PC-3 (cell line): ENCODE data around the gene GZF1. TPM values are rescaled to one million over a fixed set of nuclear protein-coding genes. Genes with fewer than 3 reads are reported as not detected.

Experiments used
- ATAC-seq: fragments of 200-7000 bp; cut with Tn5 transposase; 2 replicates; pipeline ENCODE4 v1.9.1; 2020; ENCODE audit warnings: mild to moderate bottlenecking, moderate library complexity
- BruUV-seq: library from RNA; stranded (reverse); fragments of 400-500 nt; replicated peaks from 2 replicates; lab custom pipeline; 2021; lab: Mats Ljungman, UMichigan
- CTCF ChIA-PET: fragments of 300-600 bp; sonication (Branson Sonifier 250); formaldehyde crosslinking; loops from one replicate; lab custom pipeline; 2022; ENCODE audit warnings: antibody characterized with exemption; lab: Charles Lee
- POLR2A ChIA-PET: fragments of 300-600 bp; sonication (Branson Sonifier 250); formaldehyde crosslinking; loops from one replicate; lab custom pipeline; 2022; ENCODE audit warnings: antibody characterized with exemption; ENCODE audit not compliant: unreplicated experiment; lab: Charles Lee
- DNase-seq: peaks from one replicate; pipeline ENCODE4 v3.0.0-alpha.2; 2015
- H2AFZ ChIP-seq: fragments of 300-600 bp; sonication (generic); 2 replicates; pipeline ENCODE4 v1.6.0; 2016; ENCODE audit warnings: antibody characterized with exemption, low read length
- H3F3A ChIP-seq: fragments of 300-600 bp; sonication (generic); one replicate; pipeline ENCODE4 v1.6.0; 2017; ENCODE audit warnings: antibody characterized with exemption, low read length, control low read depth, mild to moderate bottlenecking; ENCODE audit not compliant: unreplicated experiment
- H3K27ac ChIP-seq: fragments of 300-600 bp; sonication (generic); 2 replicates; pipeline ENCODE4 v1.5.1; 2016; ENCODE audit warnings: mild to moderate bottlenecking, low read length
- H3K27me3 ChIP-seq: fragments of 300-600 bp; sonication (generic); 2 replicates; pipeline ENCODE4 v1.6.1; 2016; ENCODE audit warnings: low read length, mixed read lengths
- H3K36me3 ChIP-seq: fragments of 300-600 bp; sonication (generic); 2 replicates; pipeline ENCODE4 v1.6.1; 2016; ENCODE audit warnings: low read depth, mixed run types, low read length, mixed read lengths
- H3K4me1 ChIP-seq: fragments of 300-600 bp; sonication (generic); 2 replicates; pipeline ENCODE4 v1.5.1; 2016; ENCODE audit warnings: low read length; ENCODE audit not compliant: insufficient read depth
- H3K4me2 ChIP-seq: fragments of 300-600 bp; sonication (generic); 2 replicates; pipeline ENCODE4 v1.6.0; 2016; ENCODE audit warnings: low read length
- H3K4me3 ChIP-seq: fragments of 300-600 bp; sonication (generic); 2 replicates; pipeline ENCODE4 v1.5.1; 2016; ENCODE audit warnings: mild to moderate bottlenecking, low read length, mixed read lengths
- H3K79me2 ChIP-seq: fragments of 300-600 bp; sonication (generic); 2 replicates; pipeline ENCODE4 v1.6.1; 2017; ENCODE audit warnings: low read length, mixed read lengths
- H3K9ac ChIP-seq: fragments of 300-600 bp; sonication (generic); 2 replicates; pipeline ENCODE4 v1.6.0; 2016; ENCODE audit warnings: mild to moderate bottlenecking, low read length
- H3K9me2 ChIP-seq: fragments of 300-600 bp; sonication (generic); replicated peaks from 2 replicates; pipeline ENCODE4 v1.6.1; 2016; ENCODE audit warnings: mixed run types, low read length, mixed read lengths
- H3K9me3 ChIP-seq: fragments of 300-600 bp; sonication (generic); 2 replicates; pipeline ENCODE4 v1.6.1; 2016; ENCODE audit warnings: low read length, mixed read lengths
- H4K20me1 ChIP-seq: fragments of 300-600 bp; sonication (generic); 2 replicates; pipeline ENCODE4 v1.6.1; 2016; ENCODE audit warnings: low read length, mixed read lengths
- EZH2 ChIP-seq: fragments of 300-600 bp; sonication (generic); IDR thresholded peaks from one replicate; pipeline ENCODE4 v1.6.1; 2017; ENCODE audit warnings: antibody characterized with exemption, mild to moderate bottlenecking, low read length; ENCODE audit not compliant: unreplicated experiment
- EZH2phosphoT487 ChIP-seq: fragments of 300-600 bp; sonication (generic); IDR thresholded peaks from 2 replicates; pipeline ENCODE4 v1.6.1; 2018; ENCODE audit warnings: mild to moderate bottlenecking, antibody characterized with exemption, low read length, borderline replicate concordance
- intact Hi-C: fragments of 100-400 bp; cut with micrococcal nuclease; formaldehyde crosslinking; loops from 2 replicates; pipeline ENCODE4 v1.9.0; 2023
- total RNA-seq: library from RNA; depleted of rRNA; stranded (reverse); fragments of >200 nt; gene quantifications from 2 replicates; pipeline ENCODE4 v1.2.3, GENCODE V29; 2014
- TF ChIP-seq, protein P1 (sequence below): fragments of 300-600 bp; sonication (generic); conservative IDR thresholded peaks from 2 replicates; pipeline ENCODE4 v1.5.1; 2017; ENCODE audit warnings: antibody characterized with exemption, low read depth, mild to moderate bottlenecking, low read length

GZF1 gene
- total RNA-seq, 1 experiment from 2014 or later = 16.0 TPM

- H3K4me3 ChIP-seq = no peak overlapping the region
- H3K9ac ChIP-seq = no peak overlapping the region
- peaks cover 62% of the 10 kb centered on the region for H3K79me2 ChIP-seq
- no peak for DNase-seq
- H3K4me1 ChIP-seq = no peaks in the 10 kb centered on the region
- peaks cover 4% of the 10 kb centered on the region; the same call in 1 of the 2 replicates for H4K20me1 ChIP-seq
- no peak overlapping the region for H3K4me2 ChIP-seq
- no peak overlapping the region for H3K27ac ChIP-seq
- TF ChIP-seq EZH2phosphoT487 (no peak), EZH2 (no peak)
- TF ChIP-seq, protein P1, sequence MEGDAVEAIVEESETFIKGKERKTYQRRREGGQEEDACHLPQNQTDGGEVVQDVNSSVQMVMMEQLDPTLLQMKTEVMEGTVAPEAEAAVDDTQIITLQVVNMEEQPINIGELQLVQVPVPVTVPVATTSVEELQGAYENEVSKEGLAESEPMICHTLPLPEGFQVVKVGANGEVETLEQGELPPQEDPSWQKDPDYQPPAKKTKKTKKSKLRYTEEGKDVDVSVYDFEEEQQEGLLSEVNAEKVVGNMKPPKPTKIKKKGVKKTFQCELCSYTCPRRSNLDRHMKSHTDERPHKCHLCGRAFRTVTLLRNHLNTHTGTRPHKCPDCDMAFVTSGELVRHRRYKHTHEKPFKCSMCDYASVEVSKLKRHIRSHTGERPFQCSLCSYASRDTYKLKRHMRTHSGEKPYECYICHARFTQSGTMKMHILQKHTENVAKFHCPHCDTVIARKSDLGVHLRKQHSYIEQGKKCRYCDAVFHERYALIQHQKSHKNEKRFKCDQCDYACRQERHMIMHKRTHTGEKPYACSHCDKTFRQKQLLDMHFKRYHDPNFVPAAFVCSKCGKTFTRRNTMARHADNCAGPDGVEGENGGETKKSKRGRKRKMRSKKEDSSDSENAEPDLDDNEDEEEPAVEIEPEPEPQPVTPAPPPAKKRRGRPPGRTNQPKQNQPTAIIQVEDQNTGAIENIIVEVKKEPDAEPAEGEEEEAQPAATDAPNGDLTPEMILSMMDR = no peak
- H3K9me2 ChIP-seq = no peaks in the 10 kb centered on the region
- intact Hi-C loops = no loop called here
- no peaks in the 10 kb centered on the region for H3K9me3 ChIP-seq
- ATAC-seq = no peak
- POLR2A ChIA-PET = no interaction called here
- no peaks in the 10 kb centered on the region for H3F3A ChIP-seq
- no TSS peak for BruUV-seq
- peaks cover 8% of the 10 kb centered on the region; the same call in 1 of the 2 replicates for H3K36me3 ChIP-seq
- H3K27me3 ChIP-seq = no peaks in the 10 kb centered on the region
- no peak overlapping the region for H2AFZ ChIP-seq
- CTCF ChIA-PET = interaction anchor here (0.6 kb wide), 1 partner anchor 22 kb away, joined by 3 read pairs; no protein-coding TSS in a partner anchor
These were observed 41.8 kb downstream of the GZF1 start for GRCh38 chr20:23403751-23404150.

GRCh38 chr20:23404196-23404595 is 42.2 kb downstream of the GZF1 start:
- ATAC-seq (peak; percentile 70), DNase-seq (peak; percentile 29)
- BruUV-seq = no TSS peak
- ChIA-PET POLR2A (no interaction called here), CTCF (no interaction called here)
- Histone ChIP-seq H3K79me2 (peaks cover 67% of the 10 kb centered on the region), H2AFZ (no peak overlapping the region), H3K4me1 (no peaks in the 10 kb centered on the region), H3F3A (no peaks in the 10 kb centered on the region), H3K36me3 (peaks cover 8% of the 10 kb centered on the region; the same call in 1 of the 2 replicates), H3K27ac (no peak overlapping the region), H3K4me2 (no peak overlapping the region), H3K27me3 (no peaks in the 10 kb centered on the region), H4K20me1 (peaks cover 4% of the 10 kb centered on the region; the same call in 1 of the 2 replicates), H3K4me3 (no peak overlapping the region), H3K9me3 (no peaks in the 10 kb centered on the region), H3K9me2 (no peaks in the 10 kb centered on the region), H3K9ac (no peak overlapping the region)
- intact Hi-C loops = no loop called here
- TF ChIP-seq, protein P1 = no peak
- no peak for TF ChIP-seq EZH2
- TF ChIP-seq EZH2phosphoT487 = no peak

- BruUV-seq = no TSS peak
- peaks cover 94% of the 10 kb centered on the region for H3K79me2 ChIP-seq
- no peak overlapping the region for H3K4me3 ChIP-seq
- H3K36me3 ChIP-seq = peaks cover 8% of the 10 kb centered on the region; the same call in 1 of the 2 replicates
- no peak overlapping the region for H2AFZ ChIP-seq
- H3K27ac ChIP-seq = no peak overlapping the region
- no peak for ATAC-seq
- H3F3A ChIP-seq = no peaks in the 10 kb centered on the region
- DNase-seq = no peak
- no peaks in the 10 kb centered on the region for H3K9me2 ChIP-seq
- TF ChIP-seq EZH2 (no peak), EZH2phosphoT487 (no peak)
- TF ChIP-seq, protein P1 = no peak
- no peak overlapping the region for H3K4me2 ChIP-seq
- CTCF ChIA-PET = no interaction called here
- no peaks in the 10 kb centered on the region for H3K27me3 ChIP-seq
- peaks cover 11% of the 10 kb centered on the region for H4K20me1 ChIP-seq
- intact Hi-C loops = no loop called here
- H3K4me1 ChIP-seq = no peaks in the 10 kb centered on the region
- no peak overlapping the region for H3K9ac ChIP-seq
- H3K9me3 ChIP-seq = no peaks in the 10 kb centered on the region
- POLR2A ChIA-PET = interaction anchor here (0.6 kb wide), 1 partner anchor 49 kb away, joined by 3 read pairs; no protein-coding TSS in a partner anchor
These were observed 44.9 kb downstream of the GZF1 start for GRCh38 chr20:23406880-23407279.
